ENCODE data around the gene USP44.

DNA sequence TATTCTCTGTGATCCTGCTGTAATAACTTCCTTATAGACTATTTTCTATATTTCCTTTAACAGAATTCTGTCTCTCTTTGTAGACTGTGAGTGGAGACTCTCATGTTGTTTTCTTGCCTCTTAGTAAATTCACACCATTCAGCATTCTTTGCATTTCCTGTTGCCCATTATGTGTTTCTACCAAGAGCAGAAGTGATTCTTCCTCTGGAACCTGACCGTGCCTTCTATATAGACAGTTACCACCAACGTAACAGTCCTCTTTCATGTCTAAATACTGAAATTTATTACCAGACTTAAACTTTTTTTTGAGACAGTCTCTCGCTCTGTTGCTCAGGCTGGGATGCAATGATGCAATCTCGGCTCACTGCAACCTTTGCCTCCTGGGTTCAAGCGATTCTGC, 46.2 kb downstream of the USP44 start:
- TF ChIP-seq, protein P1, sequence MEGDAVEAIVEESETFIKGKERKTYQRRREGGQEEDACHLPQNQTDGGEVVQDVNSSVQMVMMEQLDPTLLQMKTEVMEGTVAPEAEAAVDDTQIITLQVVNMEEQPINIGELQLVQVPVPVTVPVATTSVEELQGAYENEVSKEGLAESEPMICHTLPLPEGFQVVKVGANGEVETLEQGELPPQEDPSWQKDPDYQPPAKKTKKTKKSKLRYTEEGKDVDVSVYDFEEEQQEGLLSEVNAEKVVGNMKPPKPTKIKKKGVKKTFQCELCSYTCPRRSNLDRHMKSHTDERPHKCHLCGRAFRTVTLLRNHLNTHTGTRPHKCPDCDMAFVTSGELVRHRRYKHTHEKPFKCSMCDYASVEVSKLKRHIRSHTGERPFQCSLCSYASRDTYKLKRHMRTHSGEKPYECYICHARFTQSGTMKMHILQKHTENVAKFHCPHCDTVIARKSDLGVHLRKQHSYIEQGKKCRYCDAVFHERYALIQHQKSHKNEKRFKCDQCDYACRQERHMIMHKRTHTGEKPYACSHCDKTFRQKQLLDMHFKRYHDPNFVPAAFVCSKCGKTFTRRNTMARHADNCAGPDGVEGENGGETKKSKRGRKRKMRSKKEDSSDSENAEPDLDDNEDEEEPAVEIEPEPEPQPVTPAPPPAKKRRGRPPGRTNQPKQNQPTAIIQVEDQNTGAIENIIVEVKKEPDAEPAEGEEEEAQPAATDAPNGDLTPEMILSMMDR (IDR thresholded peaks at IDR 0.05) = no peak
- no peak for TF ChIP-seq POLR2A (IDR thresholded peaks at IDR 0.05)

Data from adrenal gland (tissue), 5 donors.